ENCODE measurements around the gene DPYSL5. TPM values are rescaled to one million over a fixed set of nuclear protein-coding genes. Genes with fewer than 3 reads are reported as not detected.

The DPYSL5 gene
- total and polyA plus RNA-seq, 10 of the 15 experiments (the other 5 are each of a cell fraction or from before 2014, with no cell fraction given), result not detected

DNA sequence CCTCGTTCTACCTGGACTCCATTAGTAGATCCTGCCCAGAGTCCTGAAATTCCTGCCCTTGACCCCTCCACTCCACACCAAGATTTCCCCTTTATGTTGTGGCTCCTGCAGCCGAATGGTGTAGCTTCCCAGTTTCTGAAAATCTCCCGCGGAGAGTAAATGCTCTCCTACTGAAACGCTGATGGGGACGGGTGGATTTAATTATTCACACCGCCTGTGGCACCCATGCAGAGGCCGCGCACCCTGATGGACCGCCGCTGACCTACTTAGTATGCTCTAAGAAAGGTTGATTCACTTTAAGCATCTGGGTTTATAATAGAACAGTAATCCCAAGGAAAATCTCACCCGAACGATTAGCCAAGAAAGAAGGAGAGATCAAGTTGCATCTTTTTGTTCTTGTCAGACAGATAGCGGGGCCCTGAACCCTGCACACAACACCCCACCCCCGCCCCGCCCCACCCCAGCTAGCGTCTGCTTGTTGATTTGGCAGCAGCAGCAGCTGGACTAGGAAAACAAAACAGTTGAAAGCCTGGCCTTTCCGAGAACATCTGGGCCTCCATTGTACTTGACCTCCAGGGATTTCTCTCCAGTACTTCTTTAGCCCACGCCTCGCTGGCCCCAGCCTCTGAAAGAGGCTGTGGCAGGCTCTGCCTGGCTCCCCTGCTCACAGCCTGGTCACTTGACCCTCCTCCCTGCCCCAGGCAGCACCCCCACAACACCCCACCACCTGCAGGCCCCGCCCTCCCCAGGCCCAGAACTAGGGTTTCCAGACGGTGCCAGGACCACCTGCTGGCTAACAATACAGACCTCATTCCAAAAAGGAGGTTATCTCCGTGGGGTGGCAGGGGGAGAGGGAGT, 53.6 kb downstream of the DPYSL5 start:
- no peaks in the 10 kb centered on the region for H3K36me3 ChIP-seq (ENCODE audit: control insufficient read depth in 2 of 2, insufficient read depth in 2 of 2, low read length in 1 of 2)
- H3K27ac ChIP-seq (ENCODE audit: control insufficient read depth, insufficient read depth), result no peak overlapping the region
- RAD21 ChIA-PET (ENCODE audit: unreplicated experiment), result no interaction called here
- H3K9ac ChIP-seq (ENCODE audit: control insufficient read depth, insufficient read depth, low read length), result no peak overlapping the region
- H3K4me2 ChIP-seq (ENCODE audit: control insufficient read depth, insufficient read depth), result no peak overlapping the region
- SMC1A ChIA-PET (ENCODE audit: uncharacterized antibody, unreplicated experiment), result no interaction called here
- BruUV-seq (replicated peaks), result no TSS peak
- H3K9me3 ChIP-seq (replicated peaks; ENCODE audit: control insufficient read depth, insufficient read depth, low read length), result no peaks in the 10 kb centered on the region
- no peak overlapping the region for H2AFZ ChIP-seq (ENCODE audit: control insufficient read depth, low read depth, low read length)
- H4K20me1 ChIP-seq (ENCODE audit: control insufficient read depth, insufficient read depth), result no peaks in the 10 kb centered on the region
- in situ Hi-C loops (cut with MboI) (no loop called here), intact Hi-C loops (cut with micrococcal nuclease; ENCODE audit: unreplicated experiment) (no loop called here)
- 40% methylated on average over 23 of the region's 23 CpGs for WGBS (ENCODE audit: insufficient coverage, insufficient replicate concordance, low lambda C conversion rate, missing lambda C conversion rate)
- peaks cover 5% of the 10 kb centered on the region for H3K4me1 ChIP-seq (ENCODE audit: control insufficient read depth, insufficient read depth, low read length)
- H3K4me3 ChIP-seq, result no peak overlapping the region
- TF ChIP-seq MYC (IDR thresholded peaks at IDR 0.05; ENCODE audit: insufficient read depth, insufficient read length, insufficient replicate concordance, low read length, severe bottlenecking) (no peak), FOXK2 (IDR thresholded peaks at IDR 0.05) (no peak), HCFC1 (IDR thresholded peaks at IDR 0.05; ENCODE audit: low read length) (no peak), WRNIP1 (IDR thresholded peaks at IDR 0.05; ENCODE audit: borderline replicate concordance, low read depth, low read length) (no peak), GABPA (IDR thresholded peaks at IDR 0.05; ENCODE audit: low read depth) (no peak)
- TF ChIP-seq, protein P1, sequence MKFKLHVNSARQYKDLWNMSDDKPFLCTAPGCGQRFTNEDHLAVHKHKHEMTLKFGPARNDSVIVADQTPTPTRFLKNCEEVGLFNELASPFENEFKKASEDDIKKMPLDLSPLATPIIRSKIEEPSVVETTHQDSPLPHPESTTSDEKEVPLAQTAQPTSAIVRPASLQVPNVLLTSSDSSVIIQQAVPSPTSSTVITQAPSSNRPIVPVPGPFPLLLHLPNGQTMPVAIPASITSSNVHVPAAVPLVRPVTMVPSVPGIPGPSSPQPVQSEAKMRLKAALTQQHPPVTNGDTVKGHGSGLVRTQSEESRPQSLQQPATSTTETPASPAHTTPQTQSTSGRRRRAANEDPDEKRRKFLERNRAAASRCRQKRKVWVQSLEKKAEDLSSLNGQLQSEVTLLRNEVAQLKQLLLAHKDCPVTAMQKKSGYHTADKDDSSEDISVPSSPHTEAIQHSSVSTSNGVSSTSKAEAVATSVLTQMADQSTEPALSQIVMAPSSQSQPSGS (IDR thresholded peaks at IDR 0.05; ENCODE audit: low read length), result no peak
- TF ChIP-seq, protein P2, sequence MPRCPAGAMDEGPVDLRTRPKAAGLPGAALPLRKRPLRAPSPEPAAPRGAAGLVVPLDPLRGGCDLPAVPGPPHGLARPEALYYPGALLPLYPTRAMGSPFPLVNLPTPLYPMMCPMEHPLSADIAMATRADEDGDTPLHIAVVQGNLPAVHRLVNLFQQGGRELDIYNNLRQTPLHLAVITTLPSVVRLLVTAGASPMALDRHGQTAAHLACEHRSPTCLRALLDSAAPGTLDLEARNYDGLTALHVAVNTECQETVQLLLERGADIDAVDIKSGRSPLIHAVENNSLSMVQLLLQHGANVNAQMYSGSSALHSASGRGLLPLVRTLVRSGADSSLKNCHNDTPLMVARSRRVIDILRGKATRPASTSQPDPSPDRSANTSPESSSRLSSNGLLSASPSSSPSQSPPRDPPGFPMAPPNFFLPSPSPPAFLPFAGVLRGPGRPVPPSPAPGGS (IDR thresholded peaks at IDR 0.05; ENCODE audit: borderline replicate concordance, insufficient read depth, low read depth, low read length, poor library complexity, severe bottlenecking), result no peak
- CTCF ChIA-PET, result interaction anchor here (1.7 to 3.2 kb wide), 2 partner anchors 21 to 56 kb away, joined by 6 to 12 read pairs; no protein-coding TSS in a partner anchor
- H3K79me2 ChIP-seq (ENCODE audit: control insufficient read depth, insufficient read depth, low read length), result no peaks in the 10 kb centered on the region
- ATAC-seq (no peak), DNase-seq (ENCODE audit: low read depth, low spot score) (no peak), FAIRE-seq (no peak)
- POLR2A ChIA-PET, result no interaction called here
- no peaks in the 10 kb centered on the region; a peak in 2 of 4 replicates for H3K27me3 ChIP-seq (replicated peaks in 1 of 2; ENCODE audit: control insufficient read depth in 2 of 2, insufficient read depth in 2 of 2, low read length in 1 of 2)

Data from GM12878 (cell line).